Endothelial cell (in vitro differentiated cells): Measurements from ENCODE around the gene PTPRQ. TPM values are rescaled to one million over a fixed set of nuclear protein-coding genes. Genes with fewer than 3 reads are reported as not detected.
A peak's percentile ranks its signal among the peaks of the same experiment; 100 is the strongest.

Experiments used
- DNase-seq: peaks from one replicate; pipeline ENCODE4 v3.0.0; 2021; ENCODE audit warnings: low spot score
- H3K27ac Mint-ChIP-seq: one replicate; pipeline ENCODE4 v1.8.0; 2021; ENCODE audit warnings: mixed read lengths, inconsistent platforms; ENCODE audit not compliant: unreplicated experiment
- H3K27me3 Mint-ChIP-seq: one replicate; pipeline ENCODE4 v1.8.0; 2021; ENCODE audit warnings: mild to moderate bottlenecking, moderate library complexity, mixed read lengths, inconsistent platforms; ENCODE audit not compliant: unreplicated experiment
- H3K36me3 Mint-ChIP-seq: one replicate; pipeline ENCODE4 v1.8.0; 2021; ENCODE audit warnings: mild to moderate bottlenecking, low read depth, mixed read lengths, inconsistent platforms; ENCODE audit not compliant: unreplicated experiment
- H3K4me1 Mint-ChIP-seq: one replicate; pipeline ENCODE4 v1.8.0; 2021; ENCODE audit warnings: mild to moderate bottlenecking, mixed read lengths, inconsistent platforms; ENCODE audit not compliant: unreplicated experiment
- H3K4me3 Mint-ChIP-seq: one replicate; pipeline ENCODE4 v1.8.0; 2021; ENCODE audit warnings: mild to moderate bottlenecking, mixed read lengths, inconsistent platforms; ENCODE audit not compliant: unreplicated experiment
- H3K9me3 Mint-ChIP-seq: one replicate; pipeline ENCODE4 v1.8.0; 2021; ENCODE audit warnings: mixed read lengths, inconsistent platforms; ENCODE audit not compliant: unreplicated experiment
- CTCF ChIP-seq: fragments of 200-600 bp; sonication (generic); IDR thresholded peaks from one replicate; pipeline ENCODE4 v1.5.0; 2021; ENCODE audit warnings: antibody characterized with exemption; ENCODE audit not compliant: unreplicated experiment
- total RNA-seq: library from RNA; stranded (reverse); fragmentation: NEBNext Ultra II Directional; extraction: Animal tissue kit (Norgen Biotek cat#: 25700); gene quantifications from one replicate; pipeline ENCODE4 v1.2.1, GENCODE V29; 2021; ENCODE audit not compliant: unreplicated experiment

PTPRQ gene
- total RNA-seq, 1 donor from 2014 or later = not detected

GRCh38 chr12:80607361-80608135 lies 163.5 kb downstream of the PTPRQ start:
- Mint-ChIP-seq H3K4me1 (peaks cover 9% of the 10 kb centered on the region), H3K36me3 (no peaks in the 10 kb centered on the region), H3K4me3 (no peak overlapping the region), H3K27me3 (no peaks in the 10 kb centered on the region), H3K27ac (no peak overlapping the region), H3K9me3 (no peaks in the 10 kb centered on the region)
- no peak for DNase-seq
- peak; percentile 31 for TF ChIP-seq CTCF

- H3K27ac Mint-ChIP-seq = no peak overlapping the region
- H3K4me1 Mint-ChIP-seq = no peaks in the 10 kb centered on the region
- H3K9me3 Mint-ChIP-seq = no peaks in the 10 kb centered on the region
- DNase-seq = no peak
- no peak for TF ChIP-seq CTCF
- no peak overlapping the region for H3K4me3 Mint-ChIP-seq
- no peaks in the 10 kb centered on the region for H3K36me3 Mint-ChIP-seq
- no peaks in the 10 kb centered on the region for H3K27me3 Mint-ChIP-seq
Measured at GRCh38 chr12:80617733-80618132, 173.7 kb downstream of the PTPRQ start.

GRCh38 chr12:80620281-80620680 lies 176.2 kb downstream of the PTPRQ start:
- no peaks in the 10 kb centered on the region for H3K36me3 Mint-ChIP-seq
- H3K4me3 Mint-ChIP-seq = no peak overlapping the region
- no peaks in the 10 kb centered on the region for H3K9me3 Mint-ChIP-seq
- H3K27me3 Mint-ChIP-seq = no peaks in the 10 kb centered on the region
- no peak for TF ChIP-seq CTCF
- H3K4me1 Mint-ChIP-seq = no peaks in the 10 kb centered on the region
- no peak for DNase-seq
- H3K27ac Mint-ChIP-seq = no peak overlapping the region

GRCh38 chr12:80622271-80622670 lies 178.2 kb downstream of the PTPRQ start:
- no peak for DNase-seq
- no peak overlapping the region for H3K4me3 Mint-ChIP-seq
- no peak overlapping the region for H3K27ac Mint-ChIP-seq
- H3K36me3 Mint-ChIP-seq = no peaks in the 10 kb centered on the region
- H3K9me3 Mint-ChIP-seq = no peaks in the 10 kb centered on the region
- TF ChIP-seq CTCF = no peak
- no peaks in the 10 kb centered on the region for H3K27me3 Mint-ChIP-seq
- no peaks in the 10 kb centered on the region for H3K4me1 Mint-ChIP-seq

- Mint-ChIP-seq H3K27me3 (no peaks in the 10 kb centered on the region), H3K27ac (no peak overlapping the region), H3K4me1 (no peaks in the 10 kb centered on the region), H3K4me3 (no peak overlapping the region), H3K9me3 (no peaks in the 10 kb centered on the region), H3K36me3 (no peaks in the 10 kb centered on the region)
- TF ChIP-seq CTCF = no peak
- no peak for DNase-seq
Measured at GRCh38 chr12:80625051-80625450, 181.0 kb downstream of the PTPRQ start.
